Ishikawa (cell line): ENCODE results near the gene LRIG3.
A peak's percentile ranks its signal among the peaks of the same experiment; 100 is the strongest.

ENCODE experiments used
- CEBPB ChIP-seq: IDR thresholded peaks from 2 replicates; pipeline ENCODE4 v1.6.1; 2012
- CREB1 ChIP-seq: IDR thresholded peaks from 2 replicates; pipeline ENCODE4 v1.6.1; 2012; ENCODE audit warnings: low read depth
- EGR1 ChIP-seq: IDR thresholded peaks from 2 replicates; pipeline ENCODE4 v1.6.1; 2012
- EP300 ChIP-seq: IDR thresholded peaks from 2 replicates; pipeline ENCODE4 v1.6.1; 2012; ENCODE audit warnings: borderline replicate concordance
- FOXM1 ChIP-seq: IDR thresholded peaks from 2 replicates; pipeline ENCODE4 v1.6.1; 2012; ENCODE audit warnings: low read depth, borderline replicate concordance
- MAX ChIP-seq: IDR thresholded peaks from 2 replicates; pipeline ENCODE4 v1.6.1; 2012
- NFIC ChIP-seq: IDR thresholded peaks from 2 replicates; pipeline ENCODE4 v1.6.1; 2012
- RAD21 ChIP-seq: IDR thresholded peaks from 2 replicates; pipeline ENCODE4 v1.6.1; 2012; ENCODE audit warnings: low read depth
- REST ChIP-seq: IDR thresholded peaks from 2 replicates; pipeline ENCODE4 v1.6.1; 2012; ENCODE audit warnings: low read depth, mild to moderate bottlenecking
- TAF1 ChIP-seq: IDR thresholded peaks from 2 replicates; pipeline ENCODE4 v1.6.1; 2012; ENCODE audit warnings: low read depth, mild to moderate bottlenecking
- TCF12 ChIP-seq: IDR thresholded peaks from 2 replicates; pipeline ENCODE4 v1.6.1; 2012; ENCODE audit warnings: low read depth
- TEAD4 ChIP-seq: IDR thresholded peaks from 2 replicates; pipeline ENCODE4 v1.6.1; 2012
- USF1 ChIP-seq: IDR thresholded peaks from 2 replicates; pipeline ENCODE4 v1.6.1; 2012
- YY1 ChIP-seq: IDR thresholded peaks from 2 replicates; pipeline ENCODE4 v1.6.1; 2012; ENCODE audit warnings: low read depth
- ZBTB7A ChIP-seq: IDR thresholded peaks from 2 replicates; pipeline ENCODE4 v1.6.1; 2012; ENCODE audit warnings: low read depth

Gene LRIG3

GRCh38 chr12:58844161-58844560 lies 76.1 kb downstream of the LRIG3 start:
- TF ChIP-seq CEBPB (no peak), EP300 (no peak), TAF1 (no peak), EGR1 (no peak), REST (no peak), RAD21 (no peak), CREB1 (no peak), TEAD4 (no peak), MAX (no peak), TCF12 (no peak), USF1 (no peak), ZBTB7A (no peak), FOXM1 (no peak)

GRCh38 chr12:58841058-58841798 lies 79.1 kb downstream of the LRIG3 start:
- TF ChIP-seq TAF1, result no peak
- TF ChIP-seq NFIC, result no peak
- TF ChIP-seq EP300, result no peak
- TF ChIP-seq TEAD4, result no peak
- no peak for TF ChIP-seq USF1
- TF ChIP-seq MAX, result no peak
- TF ChIP-seq EGR1, result no peak
- TF ChIP-seq YY1, result no peak
- no peak for TF ChIP-seq TCF12

DNA sequence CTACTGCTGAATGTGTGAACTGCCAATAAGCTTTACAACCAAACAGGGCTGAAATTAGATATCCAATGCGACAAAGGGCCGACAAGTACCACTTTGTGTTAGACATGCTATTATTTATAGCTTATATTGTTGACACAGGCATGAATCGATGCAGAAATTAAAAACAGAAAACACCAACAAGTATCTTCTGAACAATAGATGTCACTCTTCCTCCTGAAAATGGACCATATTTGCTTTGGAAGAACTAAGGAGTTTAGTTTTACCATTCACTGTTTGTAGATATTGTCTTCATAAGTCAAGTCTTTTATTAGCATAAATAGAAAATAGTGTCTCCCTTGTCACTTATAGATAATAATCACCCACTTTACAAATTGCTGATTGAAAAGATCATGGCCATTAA lies 86.5 kb downstream of the LRIG3 start:
- TF ChIP-seq REST (no peak), ZBTB7A (no peak), RAD21 (peak; percentile 28; the same call in 1 of the 2 replicates), FOXM1 (no peak)

GRCh38 chr12:58832920-58833319 lies 87.4 kb downstream of the LRIG3 start:
- TF ChIP-seq CEBPB, result no peak
- TF ChIP-seq RAD21, result no peak
- no peak for TF ChIP-seq TAF1
- no peak for TF ChIP-seq EP300
- no peak for TF ChIP-seq TCF12
- no peak for TF ChIP-seq ZBTB7A
- TF ChIP-seq MAX, result no peak
- TF ChIP-seq TEAD4, result no peak
- TF ChIP-seq USF1, result no peak
- TF ChIP-seq FOXM1, result no peak
- no peak for TF ChIP-seq CREB1
- no peak for TF ChIP-seq REST
